LoVo (cell line): Measurements from ENCODE around the gene DLX2.
"Not testable (repeated sequence)": the region's sequence is repeated elsewhere in the genome, so short reads cannot be mapped to it uniquely, and the experiment has no call there.

ENCODE experiments used
- DNase-seq: peaks from one replicate; pipeline ENCODE4 v3.0.0-alpha.2; 2016; ENCODE audit warnings: low spot score

The DLX2 gene

DNA sequence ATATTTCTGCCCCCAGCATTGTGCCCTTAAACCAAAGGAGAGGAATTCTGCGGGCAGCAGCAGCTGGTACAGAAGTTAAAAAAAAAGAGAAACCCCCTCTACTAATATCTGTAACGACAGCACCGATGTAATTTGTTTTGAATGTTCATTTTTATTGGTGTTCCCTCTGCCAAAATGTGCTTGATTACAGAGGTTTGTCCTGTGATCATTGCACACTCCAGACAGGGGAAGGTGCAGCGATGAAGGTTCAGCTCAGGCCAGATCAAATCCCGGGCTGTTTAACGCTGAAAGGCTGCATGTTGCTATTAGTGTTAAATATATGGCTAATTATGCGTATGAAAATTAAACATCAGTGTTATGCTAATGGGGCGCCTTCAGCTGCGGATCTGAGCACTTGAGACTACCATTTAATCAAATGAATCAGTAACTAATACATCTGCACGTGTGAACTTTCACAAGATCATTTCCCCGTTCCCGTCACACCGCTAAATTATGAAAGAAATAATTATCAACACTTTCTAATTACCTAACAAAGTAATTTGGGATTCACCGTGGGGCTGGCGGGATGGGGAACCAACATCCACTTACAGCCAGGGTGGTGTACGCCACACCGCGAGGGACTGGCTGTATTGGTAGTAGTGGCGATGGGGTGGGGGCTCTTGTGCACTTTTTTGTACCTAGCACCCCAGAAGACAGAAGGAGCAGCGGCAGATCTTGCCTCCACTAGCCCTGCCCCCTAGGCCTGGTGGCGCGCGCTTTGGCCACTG, 18.9 kb downstream of the DLX2 start:
- DNase-seq: no peak

GRCh38 chr2:172082944-172083627, 19.6 kb downstream of the DLX2 start:
- DNase-seq: no peak

GRCh38 chr2:172082105-172082943, 20.4 kb downstream of the DLX2 start:
- DNase-seq: no peak

- no peak for DNase-seq
These were observed 21.3 kb downstream of the DLX2 start for GRCh38 chr2:172081221-172082022.

- DNase-seq: no peak
These were observed 22.0 kb downstream of the DLX2 start for GRCh38 chr2:172080641-172081220.

DNA sequence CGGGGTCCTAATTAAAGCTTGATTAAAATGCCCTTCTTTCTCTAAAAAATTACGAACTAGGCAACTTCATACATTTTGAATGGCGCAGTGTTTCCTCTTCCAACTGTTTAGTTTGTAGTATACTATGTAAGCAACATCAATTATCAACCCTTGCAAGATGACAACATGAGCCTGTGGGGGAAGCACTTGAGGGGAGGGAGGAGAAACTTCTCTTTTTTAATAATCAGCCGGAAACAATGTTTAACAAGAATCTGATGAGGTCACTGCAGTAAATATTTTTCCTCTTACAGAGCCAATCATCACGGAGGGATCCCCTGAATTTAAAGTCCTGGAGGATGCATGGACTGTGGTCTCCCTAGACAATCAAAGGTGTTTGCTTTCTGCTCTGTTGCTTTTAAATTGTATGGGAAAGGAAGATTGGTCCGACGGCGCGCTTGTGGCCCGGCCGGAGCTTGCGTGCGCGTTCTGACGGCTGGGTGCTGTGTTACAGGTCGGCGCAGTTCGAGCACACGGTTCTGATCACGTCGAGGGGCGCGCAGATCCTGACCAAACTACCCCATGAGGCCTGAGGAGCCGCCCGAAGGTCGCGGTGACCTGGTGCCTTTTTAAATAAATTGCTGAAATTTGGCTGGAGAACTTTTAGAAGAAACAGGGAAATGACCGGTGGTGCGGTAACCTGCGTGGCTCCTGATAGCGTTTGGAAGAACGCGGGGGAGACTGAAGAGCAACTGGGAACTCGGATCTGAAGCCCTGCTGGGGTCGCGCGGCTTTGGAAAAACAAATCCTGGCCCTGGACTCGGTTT, 22.7 kb downstream of the DLX2 start:
- no peak for DNase-seq

DNA sequence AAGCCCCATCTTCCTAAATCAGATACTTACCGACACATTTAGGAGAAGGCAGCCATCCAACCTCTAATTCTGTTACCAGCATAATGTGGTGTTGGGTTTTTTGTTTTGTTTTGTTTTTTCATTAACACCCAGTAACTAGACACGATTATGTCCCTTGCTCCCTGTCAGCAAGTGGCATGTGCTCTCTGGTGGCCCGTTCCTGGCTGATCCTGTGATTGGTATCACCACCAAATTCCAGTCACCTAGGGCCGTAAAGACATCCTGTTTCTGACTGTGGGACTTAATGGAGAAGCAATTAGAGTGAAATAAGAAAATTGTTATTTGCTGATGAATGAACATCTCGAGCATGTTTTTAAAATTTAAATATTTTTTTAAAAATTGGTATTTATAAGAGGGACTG, 23.3 kb downstream of the DLX2 start:
- DNase-seq: no peak

DNA sequence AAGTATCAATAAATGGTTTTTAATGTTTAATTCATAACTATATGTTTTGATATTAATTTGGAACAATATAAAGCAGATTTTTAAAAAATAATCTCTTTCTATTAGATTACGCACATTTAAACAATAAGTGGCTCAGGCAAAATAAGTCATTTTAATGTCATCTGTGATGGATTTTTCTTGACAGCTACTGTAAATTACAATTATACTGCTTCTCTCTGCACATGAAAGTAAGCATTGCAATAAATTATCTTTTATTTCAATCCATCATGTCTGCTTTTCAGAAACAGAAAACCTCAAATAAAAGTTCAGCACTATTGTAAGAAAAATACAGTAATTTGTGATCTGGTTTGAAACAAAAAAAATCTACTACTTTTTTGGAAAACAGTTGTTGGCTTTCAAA, 28.4 kb downstream of the DLX2 start:
- DNase-seq: no peak

- no peak for DNase-seq
These were observed 29.2 kb downstream of the DLX2 start for GRCh38 chr2:172073518-172073917.

DNA sequence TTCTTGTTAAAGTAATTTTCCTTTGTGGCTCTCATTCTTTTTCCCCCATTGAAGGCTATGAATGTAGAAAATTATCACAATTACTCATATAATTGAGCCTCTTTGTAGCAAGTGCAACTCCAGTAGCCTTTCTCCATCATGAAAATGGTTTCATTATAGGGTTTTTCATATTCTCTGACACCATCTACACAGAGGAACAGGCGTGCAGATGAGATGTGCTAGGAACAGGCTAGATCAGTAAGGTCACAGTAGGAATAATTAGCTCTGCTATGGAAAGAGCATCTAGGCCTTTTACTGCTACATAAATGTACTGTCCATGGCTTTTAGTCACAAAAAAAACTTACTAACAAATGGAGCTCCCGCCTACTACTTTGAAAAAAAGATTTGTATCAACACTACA, 30.0 kb downstream of the DLX2 start:
- no peak for DNase-seq

DNA sequence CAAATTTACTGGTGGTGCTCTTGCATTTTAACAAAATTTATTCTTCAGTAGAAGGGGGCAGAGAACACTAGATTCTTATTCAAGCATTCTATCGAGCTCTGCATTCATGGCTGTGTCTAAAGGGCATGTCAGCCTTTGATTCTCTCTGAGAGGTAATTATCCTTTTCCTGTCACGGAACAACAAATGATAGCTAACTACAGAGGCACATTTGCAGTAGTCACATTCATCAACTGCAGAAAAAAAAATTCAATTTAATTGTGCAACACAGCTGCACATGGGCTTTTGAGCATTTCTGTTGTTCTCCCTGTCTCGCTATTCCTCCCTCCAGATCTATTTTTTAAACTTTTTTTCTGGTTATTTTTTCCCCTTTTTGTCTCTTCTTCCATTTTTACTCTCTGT, 30.4 kb downstream of the DLX2 start:
- no peak for DNase-seq

DNA sequence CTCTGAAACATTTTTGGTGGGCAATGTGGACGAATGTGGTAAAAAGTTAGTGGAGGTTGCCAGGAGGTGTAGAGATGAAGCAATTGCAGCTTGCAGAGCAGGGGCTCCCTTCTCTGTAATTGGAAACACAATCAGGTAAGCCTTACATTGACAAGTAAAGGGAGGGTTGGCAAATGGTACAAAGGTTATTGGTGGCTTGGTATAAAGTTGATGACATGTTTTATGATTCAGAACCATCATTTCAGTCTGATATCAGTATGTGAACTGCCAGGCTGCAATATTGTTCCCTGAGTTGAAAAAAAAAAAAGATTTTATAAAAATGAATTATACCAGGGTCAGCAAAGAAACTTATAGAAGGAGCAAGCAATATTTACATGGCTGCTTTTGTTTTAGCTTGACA, 31.8 kb downstream of the DLX2 start:
- DNase-seq: no peak

GRCh38 chr2:172067905-172068304, 34.8 kb downstream of the DLX2 start:
- not testable (repeated sequence) for DNase-seq

- DNase-seq: no peak
These were observed 36.3 kb downstream of the DLX2 start for GRCh38 chr2:172066394-172066886.

DNA sequence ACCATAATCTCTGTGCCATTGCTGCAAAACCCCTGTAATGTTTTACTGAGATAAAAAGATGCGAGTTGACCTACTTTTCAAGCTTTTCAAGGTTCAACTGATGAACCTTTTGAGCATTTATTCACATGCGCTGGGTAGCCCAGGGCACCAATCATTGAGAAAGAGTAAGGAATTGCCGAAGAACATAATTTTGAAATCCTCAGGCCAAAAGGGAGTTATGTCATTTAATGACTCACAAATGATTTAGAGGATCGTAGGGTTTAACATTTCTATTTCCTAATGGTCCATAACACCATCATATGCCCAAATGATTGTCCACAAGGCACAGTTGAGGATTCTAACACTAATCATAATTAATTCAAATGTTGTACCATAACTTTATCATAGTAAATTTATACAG, 37.6 kb downstream of the DLX2 start:
- DNase-seq: no peak

GRCh38 chr2:172063446-172063845, 39.3 kb downstream of the DLX2 start:
- no peak for DNase-seq

GRCh38 chr2:172062402-172063004, 40.2 kb downstream of the DLX2 start:
- no peak for DNase-seq

- not testable (repeated sequence) for DNase-seq
These were observed 42.6 kb downstream of the DLX2 start for GRCh38 chr2:172060118-172060517.

GRCh38 chr2:172058660-172059059, 44.0 kb downstream of the DLX2 start:
- no peak for DNase-seq

- DNase-seq: no peak
These were observed 46.4 kb downstream of the DLX2 start for GRCh38 chr2:172056293-172056692.
